NCI-H1417 (cell line): ENCODE data around the gene ACTL10.

Experiments
- DNase-seq, 3 experiments: peaks; one replicate each; lab custom pipeline; 2025; lab: John Stamatoyannopoulos, UW

ACTL10 gene

GRCh38 chr20:33676652-33677645 lies 10.2 kb downstream of the ACTL10 start:
- no peak for DNase-seq

DNA sequence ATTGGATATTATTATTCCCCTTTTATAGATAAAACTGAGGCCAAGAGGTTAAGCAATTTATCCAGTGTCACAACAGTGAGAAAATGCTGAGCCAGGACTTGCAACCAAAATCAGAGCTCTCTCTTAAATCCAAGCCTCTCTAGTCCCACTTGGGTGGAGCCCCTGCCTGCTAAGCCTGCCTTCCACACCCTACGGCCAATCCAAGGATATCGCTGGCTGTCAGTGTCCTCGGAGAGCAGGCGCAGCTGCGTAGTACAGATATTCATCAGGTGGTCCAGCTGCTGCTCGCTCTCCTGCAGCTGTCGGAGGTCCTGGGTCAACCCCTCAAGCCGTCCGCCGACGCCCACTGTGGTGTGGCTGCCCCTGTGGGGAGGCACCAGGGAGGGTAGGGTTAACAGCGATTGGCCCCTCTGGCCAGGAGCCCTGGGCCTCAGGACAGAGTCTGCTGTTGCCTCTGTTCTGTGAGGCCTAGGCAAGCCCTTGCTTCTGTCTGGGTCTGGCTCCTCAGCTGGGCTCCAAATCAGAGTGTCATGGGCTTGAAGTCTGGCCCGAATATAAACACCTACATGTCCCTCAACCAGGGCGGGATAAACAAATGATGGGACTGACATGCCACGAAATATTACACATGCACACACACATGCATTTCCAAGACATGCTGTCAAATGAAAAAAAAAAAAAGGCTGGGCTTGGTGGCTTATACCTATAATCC lies 11.4 kb downstream of the ACTL10 start:
- no peak for DNase-seq

DNA sequence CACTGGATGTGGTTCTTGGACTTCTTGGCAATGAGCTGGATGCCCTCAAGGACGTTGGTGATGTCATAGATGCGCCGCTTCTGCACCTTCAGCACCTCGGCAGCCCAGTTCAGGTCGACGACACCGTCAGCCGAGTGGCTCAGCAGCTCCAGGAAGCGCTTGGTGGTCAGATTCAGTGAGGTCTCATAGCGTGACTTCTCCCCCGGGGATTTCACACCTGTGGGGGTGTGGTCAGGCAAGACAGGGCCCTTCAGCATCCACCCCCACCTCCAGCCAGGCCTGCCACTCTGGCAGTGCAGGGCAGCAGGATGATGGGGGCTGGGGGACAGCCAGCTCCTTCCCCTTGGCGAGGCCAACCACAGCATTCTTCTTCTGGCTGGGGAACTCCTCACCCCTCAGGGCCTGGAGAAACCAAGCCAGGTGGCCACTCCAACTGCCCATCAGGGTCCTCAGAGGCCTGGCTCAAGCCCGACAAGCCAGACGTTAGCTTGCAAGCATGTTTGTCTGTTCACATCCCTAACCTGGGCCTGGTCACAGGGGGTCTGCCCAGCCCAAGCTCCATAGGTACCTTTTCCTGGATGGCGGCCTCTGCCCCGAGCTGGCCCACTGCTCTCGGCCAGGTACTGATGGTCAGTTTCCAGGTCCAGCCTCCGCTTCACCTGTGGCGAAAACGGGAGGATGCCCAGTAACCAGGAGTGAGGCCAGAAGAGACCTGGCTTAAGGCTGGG lies 13.2 kb downstream of the ACTL10 start:
- no peak for DNase-seq

DNA sequence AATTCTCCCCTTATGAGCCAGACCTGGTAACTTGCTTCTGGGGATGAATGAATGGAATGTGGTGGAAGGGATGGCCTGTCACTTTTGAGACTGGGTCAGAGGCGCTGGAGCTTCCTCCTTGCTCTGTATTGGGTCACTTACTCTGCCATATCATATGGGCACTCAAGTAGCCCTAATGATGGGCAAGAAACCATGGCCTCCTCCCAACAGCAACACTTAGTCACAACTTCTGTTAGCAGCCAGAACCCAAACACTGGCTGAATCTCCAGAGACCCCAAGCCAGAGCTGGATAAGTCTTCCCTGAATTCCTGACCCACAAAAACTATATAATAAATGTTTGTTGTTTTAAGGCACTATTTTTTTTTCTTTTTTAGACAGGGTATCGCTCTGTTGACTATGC lies 13.9 kb downstream of the ACTL10 start:
- no peak for DNase-seq

DNA sequence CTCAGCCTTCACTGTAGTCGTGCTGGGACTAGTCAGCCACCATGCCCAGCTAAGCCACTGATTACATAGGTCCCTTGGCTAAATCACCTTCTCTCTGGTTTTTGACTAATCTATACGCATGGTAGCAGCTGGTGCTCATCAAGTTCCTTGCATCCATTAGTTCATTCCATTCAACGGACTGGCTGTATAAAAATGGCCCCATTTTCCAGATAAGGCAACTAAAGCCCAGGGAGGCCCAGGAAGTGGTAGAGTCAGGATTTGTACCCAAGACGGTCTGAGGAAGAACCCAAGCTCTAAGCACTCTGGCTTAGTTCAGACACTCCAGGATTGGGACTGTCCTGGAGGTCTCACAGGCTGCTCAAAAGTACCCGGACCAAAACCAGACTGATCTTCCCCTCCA lies 14.5 kb downstream of the ACTL10 start:
- no peak for DNase-seq

- DNase-seq, result peak in 1 of 3 experiments; percentile 33
Measured at GRCh38 chr20:33681728-33682353, 15.1 kb downstream of the ACTL10 start.

DNA sequence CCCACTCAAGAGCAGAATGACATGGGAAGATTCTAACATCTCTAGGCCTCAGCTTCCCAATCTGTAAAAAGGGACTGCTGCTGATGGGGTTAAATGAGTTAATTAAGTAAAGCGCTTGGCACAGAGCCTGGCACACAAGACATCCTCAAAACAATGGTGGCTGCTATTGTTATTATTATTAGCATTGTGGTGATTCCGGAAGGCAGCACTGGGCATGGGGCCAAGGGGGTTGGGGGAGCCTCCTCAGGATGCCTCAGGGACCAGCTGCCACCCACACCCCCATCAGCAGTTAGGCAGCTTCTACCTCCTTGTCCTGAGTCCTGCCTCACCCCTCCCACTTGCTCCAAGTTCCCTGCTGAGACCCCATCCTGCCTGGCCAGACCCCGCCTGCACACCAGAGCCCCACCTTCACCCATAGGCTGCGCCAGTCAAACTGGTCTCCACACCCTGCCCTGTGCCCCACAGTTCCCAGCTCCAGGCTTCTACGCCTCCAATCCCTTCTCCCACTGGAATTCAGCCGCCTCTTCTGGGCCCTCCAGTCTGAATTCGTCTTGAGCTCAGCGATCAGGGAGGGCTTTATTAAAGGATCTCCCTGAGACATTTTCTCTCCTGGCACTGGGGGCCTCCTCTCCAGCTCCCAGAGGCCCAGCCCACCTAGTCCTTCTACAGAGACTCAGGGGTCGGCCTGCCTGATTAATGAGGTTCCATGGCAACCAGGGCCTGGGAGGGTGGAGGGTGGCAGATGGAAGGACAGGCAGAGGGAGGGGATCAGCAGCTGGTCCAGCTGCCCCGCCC lies 18.0 kb downstream of the ACTL10 start:
- peak in 2 of 3 experiments; percentile 72 to 86 for DNase-seq

DNA sequence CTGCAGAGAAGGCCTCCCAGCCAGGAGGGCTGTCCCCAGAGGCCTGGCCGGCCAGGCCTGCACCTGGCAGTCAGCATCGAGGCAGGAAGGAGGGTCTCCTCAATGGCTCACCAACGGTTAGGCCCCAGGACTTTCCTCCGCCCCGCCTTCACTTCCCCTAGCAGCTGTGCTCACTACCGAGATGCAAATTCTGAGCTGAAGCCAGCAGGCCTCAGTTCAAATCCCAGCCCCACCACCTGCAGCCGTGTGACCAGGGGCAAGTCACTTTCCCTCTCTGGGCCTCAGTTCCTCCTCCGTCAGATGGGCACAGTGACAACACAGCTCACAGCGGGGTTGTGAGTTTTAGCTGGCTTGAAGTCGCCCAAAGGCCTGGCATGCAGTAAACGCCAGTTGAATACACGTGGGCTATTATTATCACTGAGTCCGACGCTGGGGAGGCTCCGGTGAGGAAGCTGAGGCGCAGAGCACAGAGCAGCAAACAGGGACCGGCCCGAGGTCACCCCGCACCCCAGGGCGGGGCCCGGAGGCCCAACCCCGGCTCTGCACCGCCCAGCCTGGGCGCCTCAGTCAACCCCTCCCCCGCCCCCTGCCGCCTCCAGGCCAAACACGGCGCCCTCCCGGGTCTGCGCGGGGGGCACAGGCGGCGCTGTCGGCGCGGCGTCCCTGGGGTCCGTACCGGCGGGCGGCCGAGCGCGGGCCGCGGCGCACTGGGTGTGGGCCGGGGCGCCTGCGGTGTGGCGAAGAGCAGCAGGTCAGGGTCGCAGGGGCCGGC lies 18.8 kb downstream of the ACTL10 start:
- peak; percentile 29 to 77 (median 74) for DNase-seq

- DNase-seq, result peak; percentile 97 to 98 (median 98)
Measured at GRCh38 chr20:33686100-33686983, 19.6 kb downstream of the ACTL10 start, which contains the start of gene E2F1. Gene E2F1 (minus strand): TSS chr20:33686385. CDS start chr20:33686264, 121 bp downstream.

GRCh38 chr20:33686984-33687366 lies 20.2 kb downstream of the ACTL10 start:
- DNase-seq, result no peak

GRCh38 chr20:33687370-33687915 lies 20.7 kb downstream of the ACTL10 start:
- no peak for DNase-seq

GRCh38 chr20:33687993-33688937 lies 21.5 kb downstream of the ACTL10 start:
- no peak for DNase-seq

DNA sequence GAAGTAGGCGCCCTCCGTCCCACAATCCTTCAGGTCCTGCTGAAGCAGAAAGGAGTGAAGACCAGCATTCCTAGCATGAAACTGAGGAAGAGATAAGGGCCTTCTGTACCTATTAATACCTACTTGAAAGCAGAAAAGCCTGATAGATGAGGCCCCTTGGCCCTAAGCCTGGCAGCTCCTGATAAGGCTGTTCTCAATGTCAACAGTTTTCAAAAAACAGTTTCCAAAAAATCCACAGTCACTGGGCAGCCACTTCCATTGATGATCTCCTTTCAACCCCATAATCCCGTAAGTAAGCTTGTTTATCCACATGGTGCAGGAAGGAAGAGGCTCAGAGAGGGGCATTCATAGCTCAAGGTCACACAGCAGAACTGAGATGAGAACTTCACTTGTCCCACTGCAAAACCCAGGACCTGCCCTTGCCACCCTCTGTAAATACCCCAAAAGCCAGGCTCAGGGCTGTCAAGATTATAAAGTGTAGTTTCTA lies 22.2 kb downstream of the ACTL10 start:
- no peak for DNase-seq

GRCh38 chr20:33689493-33689892 lies 22.8 kb downstream of the ACTL10 start:
- no peak for DNase-seq

DNA sequence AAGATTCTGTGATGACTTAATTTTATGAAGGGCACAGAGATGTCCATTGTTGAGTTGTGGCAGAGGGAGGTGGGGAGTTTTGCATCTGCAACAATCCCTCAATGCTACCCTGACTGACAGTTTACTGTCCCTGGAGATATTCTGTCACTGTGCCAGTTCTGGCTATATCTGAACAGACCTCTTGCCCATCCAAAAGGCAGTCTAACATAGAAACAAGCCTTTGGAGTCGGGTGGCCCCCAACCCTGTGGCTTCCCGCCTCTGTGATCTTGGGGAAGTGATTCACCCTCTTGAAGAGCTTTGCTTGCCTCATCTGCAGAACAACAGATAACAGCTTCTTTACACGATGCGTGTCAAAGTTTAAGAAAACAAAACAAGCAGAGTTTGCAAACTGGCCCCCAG lies 23.2 kb downstream of the ACTL10 start:
- DNase-seq, result no peak

GRCh38 chr20:33693289-33693688 lies 26.5 kb downstream of the ACTL10 start:
- DNase-seq, result no peak
